Measurements from ENCODE around the gene SLC9A9.

GRCh38 chr3:143832433-143832832 is 15.8 kb downstream of the SLC9A9 start:
- no peak for TF ChIP-seq CTCF (IDR thresholded peaks at IDR 0.05)
- TF ChIP-seq POLR2A (IDR thresholded peaks at IDR 0.05) = no peak

Data from right lobe of liver (tissue), 4 donors.